Measurements from ENCODE around the gene CBLC. TPM values are rescaled to one million over a fixed set of nuclear protein-coding genes. Genes with fewer than 3 reads are reported as not detected.
"Not testable (repeated sequence)": the region's sequence is repeated elsewhere in the genome, so short reads cannot be mapped to it uniquely, and the experiment has no call there.

The CBLC gene
- total and polyA plus RNA-seq, 9 donors = 0.11 to 2.6 (median 1.1) TPM; not detected in 5

DNA sequence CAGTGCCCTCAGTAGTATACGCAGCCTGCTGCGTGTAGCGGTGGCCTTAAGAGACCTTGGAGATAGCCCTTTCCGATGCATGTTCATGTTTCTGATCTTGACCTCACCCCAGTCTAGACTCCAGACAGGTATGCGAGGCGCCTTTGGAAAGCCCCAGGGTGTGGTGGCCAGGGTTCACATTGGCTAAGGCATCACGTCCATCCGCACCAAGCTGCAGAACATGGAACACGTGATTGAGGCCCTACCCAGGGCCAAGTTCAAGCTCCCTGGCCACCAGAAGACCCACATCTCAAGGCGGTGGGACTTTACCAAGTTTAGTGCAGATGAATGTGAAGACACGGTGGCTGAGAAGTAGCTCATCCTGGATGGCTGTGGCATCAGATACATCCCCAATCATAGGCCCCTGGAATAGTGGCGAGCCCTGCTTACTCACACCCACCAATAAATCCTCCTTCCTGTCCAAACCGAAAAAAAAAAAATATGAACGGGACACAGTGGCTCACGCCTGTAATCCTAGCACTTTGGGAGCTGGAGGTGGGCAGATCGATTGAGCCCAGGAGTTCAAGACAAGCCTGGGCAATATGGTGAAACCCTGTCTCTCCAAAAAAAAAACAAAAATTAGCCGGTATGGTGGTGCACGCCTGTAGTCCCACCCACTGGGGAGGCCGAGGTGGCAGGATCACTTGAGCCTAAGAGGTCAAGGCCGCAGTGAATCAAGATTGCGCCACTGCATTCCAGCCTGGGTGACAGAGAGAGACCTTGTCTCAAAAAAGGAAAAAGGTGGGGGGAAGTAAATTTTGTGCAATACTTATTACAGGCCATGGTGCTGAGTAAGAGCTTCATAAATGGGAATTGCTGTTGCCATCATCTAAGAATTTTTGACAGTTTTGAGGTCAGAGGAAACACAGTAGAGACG, 12.4 kb upstream of the CBLC start:
- Histone ChIP-seq H3K4me3 (ENCODE audit: low read length) (no peak overlapping the region), H3K4me1 (ENCODE audit: control insufficient read depth, insufficient read depth, low read length) (no peaks in the 10 kb centered on the region), H3K9me3 (replicated peaks; ENCODE audit: control insufficient read depth, low read depth, low read length) (no peaks in the 10 kb centered on the region), H3K36me3 (ENCODE audit: control insufficient read depth, insufficient read depth, low read length) (peaks cover 2% of the 10 kb centered on the region), H3K27me3 (ENCODE audit: control insufficient read depth, insufficient read depth, low read length) (no peaks in the 10 kb centered on the region), H3K27ac (ENCODE audit: low read length) (no peak overlapping the region)
- no peak for DNase-seq
- 81% methylated on average over 17 of the region's 22 CpGs for WGBS (ENCODE audit: insufficient coverage)

DNA sequence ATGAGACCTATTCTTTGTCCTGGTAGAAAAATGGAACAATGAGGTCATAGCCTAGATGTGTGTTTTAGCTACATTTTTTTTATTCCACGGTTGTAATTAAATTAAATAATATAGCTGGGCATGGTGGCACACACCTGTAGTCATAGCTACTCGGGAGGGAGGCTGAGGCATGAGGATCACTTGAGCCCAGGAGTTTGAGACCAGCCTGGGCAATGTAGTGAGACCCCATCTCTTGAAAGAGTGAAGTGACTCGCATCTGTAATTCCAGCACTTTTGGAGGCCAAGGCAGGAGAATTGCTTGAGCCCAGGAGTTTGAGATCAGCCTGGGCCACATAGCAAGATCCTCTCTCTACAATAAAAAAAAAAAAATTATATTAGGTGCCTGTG, 11.7 kb upstream of the CBLC start:
- H3K4me3 ChIP-seq (ENCODE audit: low read length) = no peak overlapping the region
- H3K9me3 ChIP-seq (replicated peaks; ENCODE audit: control insufficient read depth, low read depth, low read length) = no peaks in the 10 kb centered on the region
- no peaks in the 10 kb centered on the region for H3K27me3 ChIP-seq (ENCODE audit: control insufficient read depth, insufficient read depth, low read length)
- H3K4me1 ChIP-seq (ENCODE audit: control insufficient read depth, insufficient read depth, low read length) = no peaks in the 10 kb centered on the region
- no peak overlapping the region for H3K27ac ChIP-seq (ENCODE audit: low read length)
- 78% methylated on average over 1 of the region's 3 CpGs for WGBS (ENCODE audit: insufficient coverage)
- H3K36me3 ChIP-seq (ENCODE audit: control insufficient read depth, insufficient read depth, low read length) = peaks cover 1% of the 10 kb centered on the region
- no peak for DNase-seq

DNA sequence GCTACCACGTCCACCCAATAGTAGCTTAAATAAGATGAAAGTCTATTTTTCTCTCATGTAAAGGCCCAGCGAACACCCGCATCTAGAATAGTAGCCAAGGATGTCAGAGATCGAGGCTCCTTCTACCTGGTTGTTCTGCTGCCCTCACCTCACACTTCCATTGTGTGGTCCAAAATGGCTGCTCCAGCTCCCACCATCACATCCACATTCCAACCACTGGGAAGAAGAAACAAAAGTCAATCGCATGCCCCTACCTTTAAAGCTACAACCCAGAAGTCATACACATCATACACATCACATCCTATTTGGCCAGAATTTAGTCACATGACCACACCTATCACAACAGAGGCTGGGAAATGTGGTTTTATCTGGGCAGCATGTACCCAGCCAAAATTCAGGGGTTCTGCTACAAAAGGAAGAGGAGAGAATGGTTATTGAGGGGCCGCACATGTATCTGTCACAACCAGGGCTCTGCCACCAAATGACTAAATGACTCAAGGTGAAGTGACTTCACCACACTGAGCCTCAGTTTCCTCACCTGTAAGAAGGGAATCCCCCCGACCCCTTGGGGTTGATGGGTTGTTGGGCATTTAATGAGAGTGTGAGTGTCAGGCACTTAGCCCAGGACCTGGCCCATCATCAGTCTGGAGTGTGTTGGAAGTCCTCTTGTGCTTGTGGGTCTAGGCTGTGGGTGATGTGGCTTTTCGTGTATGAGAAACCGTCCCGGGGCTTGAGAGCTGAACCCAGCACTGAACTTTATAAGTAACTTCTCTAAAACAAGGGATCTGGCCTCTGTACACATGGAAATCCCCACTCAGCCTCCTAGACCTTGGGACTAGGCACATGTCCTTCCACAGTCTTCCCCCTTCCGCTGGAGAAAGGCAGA, 10.2 kb upstream of the CBLC start:
- no peaks in the 10 kb centered on the region for H3K36me3 ChIP-seq (ENCODE audit: control insufficient read depth, insufficient read depth, low read length)
- 82% methylated on average over 4 of the region's 11 CpGs for WGBS (ENCODE audit: insufficient coverage)
- H3K9me3 ChIP-seq (replicated peaks; ENCODE audit: control insufficient read depth, low read depth, low read length) = no peaks in the 10 kb centered on the region
- no peak for DNase-seq
- no peak overlapping the region for H3K4me3 ChIP-seq (ENCODE audit: low read length)
- no peaks in the 10 kb centered on the region for H3K27me3 ChIP-seq (ENCODE audit: control insufficient read depth, insufficient read depth, low read length)
- H3K27ac ChIP-seq (ENCODE audit: low read length) = no peak overlapping the region
- peaks cover 6% of the 10 kb centered on the region for H3K4me1 ChIP-seq (ENCODE audit: control insufficient read depth, insufficient read depth, low read length)

DNA sequence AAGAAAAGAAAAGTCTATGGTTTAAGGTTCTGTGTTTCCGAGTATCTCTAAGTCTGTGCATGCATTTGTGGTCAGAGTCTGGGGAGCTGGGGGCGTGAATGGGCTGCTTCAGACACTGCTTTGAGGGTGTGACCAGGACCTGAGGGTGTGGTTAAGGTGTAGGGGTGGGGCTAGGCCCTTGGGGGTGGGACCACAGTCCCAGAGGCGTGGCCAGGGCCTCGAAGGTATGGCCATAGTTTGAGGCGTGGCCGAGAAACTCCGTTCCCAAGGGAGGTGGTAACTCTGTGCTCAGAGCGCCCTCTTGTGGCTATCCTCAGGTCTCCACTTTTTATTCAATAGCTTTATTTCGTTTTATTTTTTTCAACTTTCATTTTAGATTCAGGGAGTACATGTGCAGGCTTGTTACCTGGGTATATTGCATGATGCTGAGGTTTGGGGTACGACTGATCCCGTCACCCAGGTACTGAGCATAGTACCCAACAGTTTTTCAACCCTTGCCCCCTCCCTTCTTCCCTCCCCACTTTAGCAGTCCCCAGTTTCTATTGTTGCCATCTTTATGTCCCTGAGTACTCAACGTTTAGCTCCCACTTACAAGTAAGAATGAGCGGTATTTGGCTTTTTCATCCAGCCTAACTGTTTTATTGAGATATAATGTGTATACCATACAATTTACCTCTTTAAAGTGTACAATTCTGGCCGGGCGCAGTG, 7.0 kb upstream of the CBLC start:
- no peaks in the 10 kb centered on the region for H3K9me3 ChIP-seq (replicated peaks; ENCODE audit: control insufficient read depth, low read depth, low read length)
- no peaks in the 10 kb centered on the region for H3K27me3 ChIP-seq (ENCODE audit: control insufficient read depth, insufficient read depth, low read length)
- no peak overlapping the region for H3K27ac ChIP-seq (ENCODE audit: low read length)
- no peaks in the 10 kb centered on the region for H3K36me3 ChIP-seq (ENCODE audit: control insufficient read depth, insufficient read depth, low read length)
- 22% methylated on average over 2 of the region's 15 CpGs for WGBS (ENCODE audit: insufficient coverage)
- no peak overlapping the region for H3K4me3 ChIP-seq (ENCODE audit: low read length)
- peaks cover 21% of the 10 kb centered on the region for H3K4me1 ChIP-seq (ENCODE audit: control insufficient read depth, insufficient read depth, low read length)
- peak; percentile 84 for DNase-seq

DNA sequence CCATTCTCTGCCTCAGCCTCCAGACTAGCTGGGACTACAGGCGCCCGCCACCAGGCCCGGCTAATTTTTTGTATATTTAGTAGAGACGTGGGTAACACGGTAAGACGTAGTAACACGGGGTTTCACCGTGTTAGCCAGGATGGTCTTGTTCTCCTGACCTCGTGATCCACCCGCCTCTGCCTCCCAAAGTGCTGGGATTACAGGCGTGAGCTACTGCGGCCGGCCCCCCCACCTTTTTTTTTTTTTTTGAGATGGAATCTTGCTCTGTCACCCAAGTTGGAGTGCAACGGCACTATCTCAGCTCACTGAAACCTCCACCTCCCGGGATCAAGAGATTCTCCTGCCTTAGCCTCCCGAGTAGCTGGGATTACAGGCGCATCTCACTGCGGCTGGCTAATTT, 5.5 kb upstream of the CBLC start:
- not testable (repeated sequence) for H3K27me3 ChIP-seq (ENCODE audit: control insufficient read depth, insufficient read depth, low read length); H3K36me3 ChIP-seq (ENCODE audit: control insufficient read depth, insufficient read depth, low read length); H3K4me3 ChIP-seq (ENCODE audit: low read length); DNase-seq; H3K9me3 ChIP-seq (replicated peaks; ENCODE audit: control insufficient read depth, low read depth, low read length)
- 62% methylated on average over 11 of the region's 18 CpGs for WGBS (ENCODE audit: insufficient coverage)
- H3K27ac ChIP-seq (ENCODE audit: low read length) = peak overlapping the region; percentile 79
- peaks cover 21% of the 10 kb centered on the region for H3K4me1 ChIP-seq (ENCODE audit: control insufficient read depth, insufficient read depth, low read length)

DNA sequence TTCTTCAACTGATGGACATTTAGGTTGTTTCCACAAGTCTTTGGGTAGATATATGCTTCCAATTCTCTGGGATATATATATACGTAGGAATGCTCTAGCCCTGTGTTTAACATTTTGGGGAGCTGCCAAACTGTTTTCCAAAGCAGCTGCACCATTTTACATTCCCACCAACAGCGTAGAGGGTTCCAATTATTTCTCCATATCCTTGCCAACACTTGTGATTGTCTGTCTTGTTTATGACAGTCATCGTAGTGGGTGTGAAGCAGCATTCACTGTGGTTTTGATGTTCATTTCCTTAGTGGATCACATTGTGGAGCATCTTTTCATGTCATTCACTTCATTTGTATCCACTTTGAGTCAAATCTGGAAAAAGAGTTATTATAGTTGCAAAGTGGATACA, 4.7 kb upstream of the CBLC start:
- Histone ChIP-seq H3K4me3 (ENCODE audit: low read length) (no peak overlapping the region), H3K27ac (ENCODE audit: low read length) (peak overlapping the region; percentile 79), H3K27me3 (ENCODE audit: control insufficient read depth, insufficient read depth, low read length) (no peaks in the 10 kb centered on the region), H3K4me1 (ENCODE audit: control insufficient read depth, insufficient read depth, low read length) (peaks cover 21% of the 10 kb centered on the region), H3K36me3 (ENCODE audit: control insufficient read depth, insufficient read depth, low read length) (no peaks in the 10 kb centered on the region), H3K9me3 (replicated peaks; ENCODE audit: control insufficient read depth, low read depth, low read length) (no peaks in the 10 kb centered on the region)
- DNase-seq = peak; percentile 86
- no CpG with 5 or more reads among the region's 3 CpGs for WGBS (ENCODE audit: insufficient coverage)

DNA sequence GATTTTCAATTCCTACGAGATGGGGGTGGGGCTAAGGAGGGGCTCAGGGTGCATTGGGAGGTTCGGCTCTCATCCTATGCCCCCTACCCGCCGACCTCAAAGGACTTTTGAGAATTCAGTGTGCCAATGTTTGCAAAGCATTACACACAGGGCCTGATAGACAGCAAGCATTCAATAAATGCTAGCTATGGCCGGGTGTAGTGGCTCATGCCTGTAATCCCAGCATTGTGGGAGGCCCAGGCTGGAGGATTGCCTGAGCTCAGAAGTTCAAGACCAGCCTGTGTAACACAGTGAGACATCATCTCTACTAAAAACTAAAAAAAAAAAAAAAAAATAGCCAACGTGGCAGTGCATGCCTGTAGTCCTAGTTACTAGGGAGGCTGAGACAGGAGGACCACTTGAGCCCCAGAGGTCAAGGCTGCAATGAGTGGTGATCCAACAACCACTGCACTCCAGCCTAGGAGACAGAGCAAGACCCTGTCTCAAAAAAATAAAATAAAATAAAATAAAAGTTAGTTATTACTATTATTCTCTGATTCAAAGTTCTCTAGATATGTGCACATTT, 1.9 kb upstream of the CBLC start:
- no peak for DNase-seq
- peaks cover 21% of the 10 kb centered on the region for H3K4me1 ChIP-seq (ENCODE audit: control insufficient read depth, insufficient read depth, low read length)

DNA sequence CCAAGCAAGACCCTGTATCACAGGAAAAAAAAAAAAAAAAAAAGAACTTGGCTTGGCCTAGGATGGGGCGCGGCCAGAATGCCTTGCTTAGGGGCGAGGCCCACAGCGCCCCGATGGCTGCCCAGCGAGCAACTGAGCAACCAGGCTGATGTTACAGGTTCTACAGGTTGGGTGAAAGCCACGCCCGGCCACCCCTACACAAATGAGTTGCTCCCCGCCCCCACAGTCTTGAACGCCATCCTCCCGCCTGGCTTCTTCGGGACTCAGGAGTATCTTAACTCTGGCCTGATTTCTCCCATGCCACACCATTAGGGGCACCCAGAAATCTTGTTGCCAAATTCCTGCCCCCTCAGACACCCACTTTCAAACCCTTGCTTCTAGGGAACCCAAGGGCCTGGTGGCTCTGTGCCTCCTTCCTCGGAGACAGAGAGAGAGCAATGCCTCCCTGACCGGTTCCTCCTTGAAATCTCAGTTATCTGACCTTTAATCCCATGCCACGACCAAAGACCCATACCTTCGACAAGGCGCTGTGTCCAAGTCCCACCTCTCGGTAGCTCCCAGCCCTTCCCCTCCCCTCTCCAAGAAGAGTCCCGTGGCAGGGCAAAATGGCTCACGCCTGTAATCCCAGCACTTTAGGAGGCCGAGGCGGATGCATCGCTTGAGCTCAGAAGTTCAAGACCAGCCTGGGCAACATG, 1.1 kb upstream of the CBLC start:
- H3K4me1 ChIP-seq (ENCODE audit: control insufficient read depth, insufficient read depth, low read length) = peaks cover 21% of the 10 kb centered on the region
- H3K4me3 ChIP-seq (ENCODE audit: low read length) = no peak overlapping the region
- no peaks in the 10 kb centered on the region for H3K36me3 ChIP-seq (ENCODE audit: control insufficient read depth, insufficient read depth, low read length)
- H3K27me3 ChIP-seq (ENCODE audit: control insufficient read depth, insufficient read depth, low read length) = no peaks in the 10 kb centered on the region
- H3K9me3 ChIP-seq (replicated peaks; ENCODE audit: control insufficient read depth, low read depth, low read length) = no peaks in the 10 kb centered on the region
- DNase-seq = no peak
- 74% methylated on average over 19 of the region's 23 CpGs for WGBS (ENCODE audit: insufficient coverage)
- H3K27ac ChIP-seq (ENCODE audit: low read length) = no peak overlapping the region

More for the DNA sequence above, 1.9 kb upstream of the CBLC start:
- Histone ChIP-seq H3K9me3 (replicated peaks; ENCODE audit: control insufficient read depth, low read depth, low read length) (no peaks in the 10 kb centered on the region), H3K4me3 (ENCODE audit: low read length) (no peak overlapping the region), H3K27ac (ENCODE audit: low read length) (no peak overlapping the region), H3K27me3 (ENCODE audit: control insufficient read depth, insufficient read depth, low read length) (no peaks in the 10 kb centered on the region), H3K36me3 (ENCODE audit: control insufficient read depth, insufficient read depth, low read length) (no peaks in the 10 kb centered on the region)
- 100% methylated on average over 3 of the region's 6 CpGs for WGBS (ENCODE audit: insufficient coverage)

DNA sequence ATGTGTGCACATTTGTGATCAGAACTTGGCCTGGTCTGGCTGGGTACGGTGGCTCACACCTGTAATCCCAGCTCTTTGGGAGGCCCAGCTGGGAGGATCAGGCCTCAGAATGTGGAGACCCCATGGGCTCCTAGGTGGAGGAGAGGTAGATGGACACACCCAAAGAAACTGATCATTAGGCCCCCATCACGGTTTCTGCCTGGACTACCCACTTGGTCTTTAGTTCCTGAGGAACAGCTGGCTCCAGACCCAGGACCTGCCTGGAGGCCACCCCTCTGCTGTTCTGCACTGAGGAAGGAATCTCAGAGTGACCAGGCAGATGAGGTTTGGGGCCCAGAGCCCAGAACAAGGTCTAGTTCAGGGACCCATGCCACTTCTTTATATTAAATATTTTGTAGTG, 1.5 kb downstream of the CBLC start:
- H3K36me3 ChIP-seq (ENCODE audit: control insufficient read depth, insufficient read depth, low read length) = no peaks in the 10 kb centered on the region
- peaks cover 7% of the 10 kb centered on the region for H3K4me1 ChIP-seq (ENCODE audit: control insufficient read depth, insufficient read depth, low read length)
- no peak overlapping the region for H3K4me3 ChIP-seq (ENCODE audit: low read length)
- H3K27me3 ChIP-seq (ENCODE audit: control insufficient read depth, insufficient read depth, low read length) = no peaks in the 10 kb centered on the region
- WGBS (ENCODE audit: insufficient coverage) = 50% methylated on average over 1 of the region's 2 CpGs
- H3K27ac ChIP-seq (ENCODE audit: low read length) = no peak overlapping the region
- H3K9me3 ChIP-seq (replicated peaks; ENCODE audit: control insufficient read depth, low read depth, low read length) = no peaks in the 10 kb centered on the region
- no peak for DNase-seq
